Loucy (cell line): ENCODE results near the gene ACSS3.

Experiments used
- H2AFZ ChIP-seq: fragments of 200-600 bp; sonication (generic); 2 replicates; pipeline ENCODE4 v1.6.0; 2016; ENCODE audit warnings: antibody characterized with exemption, mild to moderate bottlenecking, low read length, moderate library complexity
- H3F3A ChIP-seq: fragments of 200-600 bp; 2 replicates; pipeline ENCODE4 v1.6.0; 2016; ENCODE audit warnings: antibody characterized with exemption, low read depth, mild to moderate bottlenecking
- H3K27me3 ChIP-seq: fragments of 200-600 bp; sonication (generic); 2 replicates; pipeline ENCODE4 v1.6.1; 2014; ENCODE audit warnings: low read length, mild to moderate bottlenecking; ENCODE audit not compliant: insufficient read depth, poor library complexity, severe bottlenecking
- H3K36me3 ChIP-seq: fragments of 200-600 bp; sonication (generic); 2 replicates; pipeline ENCODE4 v1.6.1; 2016; ENCODE audit warnings: low read length; ENCODE audit not compliant: insufficient read depth
- H3K4me1 ChIP-seq: fragments of 200-600 bp; sonication (generic); 2 replicates; pipeline ENCODE4 v1.5.1; 2014; ENCODE audit warnings: low read length, mild to moderate bottlenecking; ENCODE audit not compliant: insufficient read depth, poor library complexity, severe bottlenecking
- H3K4me2 ChIP-seq: fragments of 200-600 bp; sonication (generic); 2 replicates; pipeline ENCODE4 v1.6.0; 2014; ENCODE audit warnings: antibody characterized with exemption, low read length, low read depth, mild to moderate bottlenecking; ENCODE audit not compliant: poor library complexity, severe bottlenecking
- H3K4me3 ChIP-seq: fragments of 200-600 bp; sonication (generic); 2 replicates; pipeline ENCODE4 v1.5.1; 2014; ENCODE audit warnings: low read length, mild to moderate bottlenecking, mixed read lengths; ENCODE audit not compliant: poor library complexity, severe bottlenecking
- H3K79me2 ChIP-seq: fragments of 200-600 bp; sonication (generic); 2 replicates; pipeline ENCODE4 v1.6.1; 2014; ENCODE audit warnings: low read length; ENCODE audit not compliant: insufficient read depth
- H3K9ac ChIP-seq: fragments of 200-600 bp; sonication (generic); 2 replicates; pipeline ENCODE4 v1.6.0; 2014; ENCODE audit warnings: mild to moderate bottlenecking, low read depth, low read length, moderate library complexity; ENCODE audit not compliant: poor library complexity, severe bottlenecking
- H3K9me2 ChIP-seq: fragments of 200-600 bp; sonication (generic); replicated peaks from 2 replicates; pipeline ENCODE4 v1.6.1; 2016; ENCODE audit warnings: low read depth, low read length, mixed read lengths
- H3K9me3 ChIP-seq: fragments of 200-600 bp; sonication (generic); 2 replicates; pipeline ENCODE4 v1.6.1; 2014; ENCODE audit warnings: mild to moderate bottlenecking, antibody characterized with exemption, low read length, low read depth; ENCODE audit not compliant: insufficient read depth
- H4K20me1 ChIP-seq: fragments of 200-600 bp; sonication (generic); 2 replicates; pipeline ENCODE4 v1.6.0; 2014; ENCODE audit warnings: antibody characterized with exemption, low read length, mild to moderate bottlenecking; ENCODE audit not compliant: insufficient read depth, poor library complexity, severe bottlenecking
- CTCF ChIP-seq: fragments of 200-600 bp; sonication (generic); conservative IDR thresholded peaks from 2 replicates; pipeline ENCODE4 v1.5.1; 2014; ENCODE audit warnings: mild to moderate bottlenecking, antibody characterized with exemption, low read length
- EZH2phosphoT487 ChIP-seq: fragments of 200-600 bp; IDR thresholded peaks from 2 replicates; pipeline ENCODE4 v1.6.1; 2018; ENCODE audit warnings: antibody characterized with exemption, mild to moderate bottlenecking, moderate library complexity, borderline replicate concordance

The ACSS3 gene

GRCh38 chr12:81080431-81080983 lies 2.6 kb downstream of the ACSS3 start:
- H3K4me3 ChIP-seq: no peak overlapping the region
- no peaks in the 10 kb centered on the region for H3K27me3 ChIP-seq
- H3K4me2 ChIP-seq: no peak overlapping the region
- H4K20me1 ChIP-seq: no peaks in the 10 kb centered on the region
- no peaks in the 10 kb centered on the region for H3K9me3 ChIP-seq
- no peaks in the 10 kb centered on the region for H3K79me2 ChIP-seq
- H3K9ac ChIP-seq: no peak overlapping the region
- H3K36me3 ChIP-seq: no peaks in the 10 kb centered on the region
- no peaks in the 10 kb centered on the region for H3K9me2 ChIP-seq
- H3F3A ChIP-seq: no peaks in the 10 kb centered on the region
- no peak overlapping the region for H2AFZ ChIP-seq
- no peaks in the 10 kb centered on the region for H3K4me1 ChIP-seq
- TF ChIP-seq CTCF (no peak), EZH2phosphoT487 (no peak)

- Histone ChIP-seq H3K36me3 (no peaks in the 10 kb centered on the region), H3K9me3 (no peaks in the 10 kb centered on the region), H3K4me2 (no peak overlapping the region), H2AFZ (no peak overlapping the region), H3F3A (no peaks in the 10 kb centered on the region), H3K79me2 (no peaks in the 10 kb centered on the region), H3K9ac (no peak overlapping the region), H4K20me1 (no peaks in the 10 kb centered on the region), H3K27me3 (no peaks in the 10 kb centered on the region), H3K4me1 (no peaks in the 10 kb centered on the region), H3K4me3 (no peak overlapping the region), H3K9me2 (no peaks in the 10 kb centered on the region)
- no peak for TF ChIP-seq CTCF
- TF ChIP-seq EZH2phosphoT487: no peak
These were observed 3.8 kb downstream of the ACSS3 start for GRCh38 chr12:81081726-81082125.

GRCh38 chr12:81083018-81083417 lies 5.1 kb downstream of the ACSS3 start:
- Histone ChIP-seq H3F3A (no peaks in the 10 kb centered on the region), H3K79me2 (no peaks in the 10 kb centered on the region), H3K4me3 (no peak overlapping the region), H4K20me1 (no peaks in the 10 kb centered on the region), H3K27me3 (no peaks in the 10 kb centered on the region), H3K9ac (no peak overlapping the region), H2AFZ (no peak overlapping the region), H3K9me3 (no peaks in the 10 kb centered on the region), H3K9me2 (no peaks in the 10 kb centered on the region), H3K36me3 (no peaks in the 10 kb centered on the region), H3K4me2 (no peak overlapping the region), H3K4me1 (no peaks in the 10 kb centered on the region)
- TF ChIP-seq EZH2phosphoT487: no peak
- TF ChIP-seq CTCF: no peak
